T-helper 1 cell treated with Interleukin-12 subunit alpha and Interleukin-12 subunit beta and Interleukin-4 antibody, amounts not matched to agents 30 μg/mL and 1 μg/mL, for 36 hours (primary cell): ENCODE measurements around the gene GMPR2.
A peak's percentile ranks its signal among the peaks of the same experiment; 100 is the strongest.
"Not testable (repeated sequence)": the region's sequence is repeated elsewhere in the genome, so short reads cannot be mapped to it uniquely, and the experiment has no call there.

Experiments
- H3K27ac Mint-ChIP-seq: one replicate; pipeline ENCODE4 v1.8.0; 2021; ENCODE audit warnings: mild to moderate bottlenecking, mixed read lengths
- H3K27me3 Mint-ChIP-seq: one replicate; pipeline ENCODE4 v1.8.0; 2021; ENCODE audit warnings: low read depth, mixed read lengths
- H3K36me3 Mint-ChIP-seq: one replicate; pipeline ENCODE4 v1.8.0; 2021; ENCODE audit warnings: low read depth, mixed read lengths
- H3K4me1 Mint-ChIP-seq: one replicate; pipeline ENCODE4 v1.8.0; 2021; ENCODE audit warnings: low read depth, mixed read lengths
- H3K4me3 Mint-ChIP-seq: one replicate; pipeline ENCODE4 v1.8.0; 2021; ENCODE audit warnings: mild to moderate bottlenecking, moderate library complexity, mixed read lengths
- H3K9me3 Mint-ChIP-seq: one replicate; pipeline ENCODE4 v1.8.0; 2021; ENCODE audit warnings: mixed read lengths

The GMPR2 gene

DNA sequence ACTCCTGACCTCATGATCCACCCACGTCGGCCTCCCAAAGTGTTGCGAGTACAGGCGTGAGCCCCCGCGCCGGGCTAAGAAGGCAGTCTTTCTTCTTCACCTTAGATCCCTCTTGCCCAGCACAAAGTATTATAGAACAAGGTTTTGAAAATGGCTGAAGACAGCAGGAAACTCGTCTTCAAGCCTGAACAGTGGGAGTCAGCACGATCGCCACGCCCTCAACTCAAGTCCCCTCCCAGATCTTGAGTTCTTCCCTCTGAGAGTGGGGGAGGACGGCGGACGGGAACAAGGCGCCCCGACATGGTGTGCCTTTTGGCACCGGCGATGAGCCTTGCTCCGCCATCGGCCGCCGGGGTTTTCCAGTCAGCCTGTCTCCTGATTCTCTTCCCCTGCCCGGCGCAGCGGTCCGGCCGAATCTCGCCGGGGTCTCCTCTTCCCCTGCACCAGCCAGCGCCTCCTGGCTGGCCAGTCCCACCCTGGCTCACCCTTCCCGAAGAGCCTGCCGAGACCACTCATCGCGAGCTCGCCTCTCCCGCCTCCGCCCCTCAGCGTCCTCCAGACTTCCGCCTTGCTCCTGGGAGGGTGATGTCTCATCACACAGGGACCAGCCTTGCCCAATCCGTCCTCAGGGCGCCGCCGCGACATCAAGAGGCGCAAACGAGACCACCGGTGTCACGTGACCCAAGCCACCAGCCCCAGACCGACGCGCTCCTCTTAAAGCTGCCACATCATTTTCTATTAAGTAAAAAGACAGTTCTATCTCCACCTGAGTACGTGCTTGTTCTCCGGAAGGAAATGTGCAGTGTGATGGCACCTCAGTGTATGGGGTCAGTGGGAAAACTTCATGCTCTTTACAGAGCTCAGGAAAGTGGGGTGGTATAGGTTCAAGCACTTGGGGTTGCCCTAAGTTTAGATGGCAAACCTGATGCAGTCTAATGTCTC, 19.5 kb upstream of the GMPR2 start, which contains the start of gene CHMP4A:
CHMP4A (minus strand) TSS at position 565 of the 942 bp plus-strand sequence; CDS start at position 516, 49 bp downstream.
- H3K4me3 Mint-ChIP-seq, result peak within 1 kb of the TSS; percentile 96
- H3K4me1 Mint-ChIP-seq, result peaks cover 42% of the 10 kb centered on the region
- H3K36me3 Mint-ChIP-seq, result peaks cover 37% of the 10 kb centered on the region
- H3K27me3 Mint-ChIP-seq, result no peaks in the 10 kb centered on the region
- H3K27ac Mint-ChIP-seq, result peak within 1 kb of the TSS; percentile 99
- H3K9me3 Mint-ChIP-seq, result no peaks in the 10 kb centered on the region

DNA sequence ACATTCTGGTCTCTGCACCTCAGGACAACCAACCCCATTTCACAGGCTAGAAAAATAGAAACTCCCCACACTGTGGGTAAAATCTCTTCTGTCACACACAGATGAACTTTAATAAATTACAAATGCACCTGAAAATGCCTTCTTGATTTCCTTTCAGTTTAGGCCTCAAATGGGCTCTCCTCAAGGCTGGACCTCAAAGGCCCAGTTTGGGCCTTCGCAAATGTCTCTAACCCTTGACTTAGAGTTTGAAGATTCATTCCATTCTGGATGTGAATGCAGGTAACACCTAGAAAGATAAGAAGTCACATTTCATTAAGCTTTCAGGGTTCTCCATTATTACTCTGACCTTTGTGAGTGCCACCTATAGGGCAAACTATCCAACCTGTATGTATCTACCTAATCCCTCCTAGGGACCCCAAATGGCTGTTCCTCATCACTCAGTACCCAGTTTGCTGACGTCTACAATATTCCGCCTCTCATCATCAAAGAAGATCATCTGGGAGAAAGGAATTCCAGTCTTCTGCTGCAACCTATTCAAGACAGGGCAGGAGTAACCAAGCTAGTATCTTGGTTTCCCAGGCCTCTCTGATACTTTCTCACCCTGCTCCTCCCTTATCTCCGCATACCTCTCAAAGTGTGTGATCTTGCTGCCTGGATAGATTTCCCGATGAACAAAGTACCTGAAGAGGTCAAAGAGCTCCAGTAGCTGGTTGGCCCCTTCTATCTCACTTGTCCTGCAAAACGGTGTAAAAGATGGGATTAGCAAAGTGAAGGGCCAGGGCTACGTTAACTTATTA, 18.7 kb upstream of the GMPR2 start:
- Mint-ChIP-seq H3K4me1 (peaks cover 42% of the 10 kb centered on the region), H3K27me3 (no peaks in the 10 kb centered on the region), H3K9me3 (no peaks in the 10 kb centered on the region), H3K4me3 (peak overlapping the region; percentile 96), H3K27ac (peak overlapping the region; percentile 99), H3K36me3 (peaks cover 33% of the 10 kb centered on the region)

DNA sequence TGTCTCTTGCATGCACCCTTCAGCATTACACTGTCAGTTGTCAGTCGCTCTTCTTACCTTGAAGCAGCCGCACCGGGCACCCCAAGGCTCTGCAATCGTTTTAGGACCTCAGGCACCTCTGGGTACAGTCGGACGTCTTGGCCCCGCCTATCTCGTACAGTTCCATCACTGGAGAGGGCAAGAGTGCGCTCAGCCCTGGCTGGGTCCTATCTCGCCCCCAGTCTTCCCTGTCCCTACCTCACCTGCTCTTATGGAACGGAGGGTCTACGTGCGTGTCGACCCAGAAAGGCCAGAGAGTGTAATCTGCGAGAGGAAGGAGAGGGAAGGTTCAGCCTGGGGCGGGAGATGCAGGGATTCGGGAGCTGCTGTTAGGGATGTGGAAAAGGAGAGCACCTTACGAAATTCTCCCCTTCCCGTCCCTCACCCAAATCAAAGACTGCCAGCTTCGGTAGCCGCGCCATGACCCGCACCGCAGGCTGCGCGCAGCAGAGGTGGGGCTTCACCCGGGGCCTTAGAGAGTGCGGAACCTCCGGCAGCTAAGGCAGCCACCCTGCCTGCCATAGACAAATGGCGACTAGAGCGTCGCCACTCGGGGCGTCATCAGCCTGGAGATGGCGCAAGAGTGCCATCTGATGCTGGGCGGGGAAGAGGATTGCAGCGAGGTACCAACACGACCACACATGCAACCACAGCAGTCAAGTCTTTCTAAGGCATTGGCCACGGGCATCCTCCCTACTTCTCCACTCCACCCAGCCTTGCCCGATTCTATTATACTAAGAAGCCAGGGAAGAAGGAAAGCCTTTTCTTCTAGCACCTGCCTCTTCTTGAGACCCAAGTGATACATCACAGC, 17.0 kb upstream of the GMPR2 start, which contains the start of gene MDP1:
MDP1 (minus strand) TSS at position 572 of the 850 bp plus-strand sequence; CDS start at position 461, 111 bp downstream.
- H3K27me3 Mint-ChIP-seq, result no peaks in the 10 kb centered on the region
- no peaks in the 10 kb centered on the region for H3K9me3 Mint-ChIP-seq
- H3K27ac Mint-ChIP-seq, result peak within 1 kb of the TSS; percentile 99
- peak within 1 kb of the TSS; percentile 95 for H3K4me3 Mint-ChIP-seq
- peaks cover 40% of the 10 kb centered on the region for H3K4me1 Mint-ChIP-seq
- peaks cover 19% of the 10 kb centered on the region for H3K36me3 Mint-ChIP-seq

DNA sequence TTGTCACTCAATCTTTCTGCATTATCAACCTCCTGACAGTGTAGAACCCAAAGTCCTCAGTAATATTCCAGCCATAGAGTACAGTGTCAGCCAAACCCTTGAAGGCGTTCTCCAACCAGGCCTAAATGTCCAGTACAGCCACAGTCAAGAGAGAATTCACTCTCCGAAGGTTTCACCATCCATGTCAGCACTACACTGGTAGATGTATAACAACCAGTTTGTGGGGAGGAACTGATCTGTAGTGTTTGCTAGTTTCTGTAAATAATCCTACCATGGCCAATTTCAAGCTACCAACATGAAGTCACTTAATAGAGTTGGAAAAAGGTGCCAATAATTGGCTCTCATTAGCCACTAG, 16.4 kb upstream of the GMPR2 start:
- no peaks in the 10 kb centered on the region for H3K9me3 Mint-ChIP-seq
- peaks cover 17% of the 10 kb centered on the region for H3K36me3 Mint-ChIP-seq
- peaks cover 39% of the 10 kb centered on the region for H3K4me1 Mint-ChIP-seq
- H3K27me3 Mint-ChIP-seq, result no peaks in the 10 kb centered on the region
- H3K4me3 Mint-ChIP-seq, result peak overlapping the region; percentile 95
- H3K27ac Mint-ChIP-seq, result peak overlapping the region; percentile 99

DNA sequence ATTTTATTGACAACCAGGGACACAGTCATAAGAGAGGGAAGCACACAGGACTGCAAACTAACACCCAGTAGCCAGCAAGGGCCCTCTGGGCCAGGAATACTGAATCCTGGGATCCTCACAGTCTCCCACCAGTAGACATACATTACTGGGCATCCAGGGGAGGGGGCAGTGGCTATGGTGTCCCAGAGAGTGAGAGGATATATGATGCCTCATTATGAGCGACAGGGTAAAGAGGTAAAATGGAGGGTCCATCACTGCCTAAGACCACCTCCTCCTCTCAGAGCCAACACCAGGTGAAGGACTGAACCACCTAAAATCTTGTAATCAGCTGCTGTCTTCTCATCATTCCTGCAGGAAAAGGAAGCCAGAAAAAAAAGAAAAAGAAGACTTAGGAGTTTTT, 15.9 kb upstream of the GMPR2 start:
- not testable (repeated sequence) for H3K27me3 Mint-ChIP-seq, H3K4me3 Mint-ChIP-seq, H3K9me3 Mint-ChIP-seq
- Mint-ChIP-seq H3K36me3 (peaks cover 12% of the 10 kb centered on the region), H3K27ac (peak overlapping the region; percentile 39), H3K4me1 (peaks cover 35% of the 10 kb centered on the region)

DNA sequence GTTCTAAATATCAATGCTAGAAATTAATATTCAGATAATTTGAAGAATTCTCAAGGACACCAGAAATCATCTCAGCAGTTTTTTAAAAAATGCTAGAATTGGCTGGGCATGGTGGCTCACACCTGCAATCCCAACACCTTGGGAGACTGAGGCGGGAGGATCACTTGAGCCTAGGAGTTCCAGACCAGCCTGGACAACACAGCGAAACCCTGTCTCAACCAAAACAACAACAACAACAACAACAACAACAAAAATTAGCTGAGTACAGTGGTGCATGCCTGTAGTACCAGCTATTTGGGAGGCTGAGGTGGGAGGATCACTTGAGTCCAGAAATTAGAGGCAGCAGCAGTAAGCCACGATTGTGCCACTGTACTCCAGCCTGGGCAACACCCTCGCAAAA, 13.6 kb upstream of the GMPR2 start:
- Mint-ChIP-seq H3K4me1 (peaks cover 24% of the 10 kb centered on the region), H3K9me3 (no peaks in the 10 kb centered on the region), H3K27ac (no peak overlapping the region), H3K27me3 (no peaks in the 10 kb centered on the region), H3K4me3 (no peak overlapping the region), H3K36me3 (peaks cover 7% of the 10 kb centered on the region)

DNA sequence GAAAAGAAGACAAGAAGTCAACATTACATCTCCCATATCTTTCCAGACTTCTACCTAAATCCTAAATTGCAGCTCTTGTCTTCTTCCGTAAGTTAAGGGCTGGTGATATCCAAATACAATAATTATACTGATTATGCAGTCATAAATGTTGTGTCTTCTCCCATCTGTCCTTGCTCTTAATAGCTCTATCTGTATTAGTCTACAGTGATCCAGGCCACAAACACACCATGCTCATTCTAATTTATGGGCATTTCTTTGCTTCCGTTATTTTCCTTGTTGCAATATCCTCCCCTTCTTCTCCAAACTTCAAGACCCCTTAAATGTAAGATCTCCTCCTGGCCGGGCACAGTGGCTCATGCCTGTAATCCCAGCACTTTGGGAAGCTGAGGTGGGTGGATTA, 13.2 kb upstream of the GMPR2 start:
- Mint-ChIP-seq H3K4me1 (peaks cover 21% of the 10 kb centered on the region), H3K27ac (no peak overlapping the region), H3K9me3 (no peaks in the 10 kb centered on the region), H3K36me3 (peaks cover 9% of the 10 kb centered on the region), H3K27me3 (no peaks in the 10 kb centered on the region), H3K4me3 (no peak overlapping the region)

DNA sequence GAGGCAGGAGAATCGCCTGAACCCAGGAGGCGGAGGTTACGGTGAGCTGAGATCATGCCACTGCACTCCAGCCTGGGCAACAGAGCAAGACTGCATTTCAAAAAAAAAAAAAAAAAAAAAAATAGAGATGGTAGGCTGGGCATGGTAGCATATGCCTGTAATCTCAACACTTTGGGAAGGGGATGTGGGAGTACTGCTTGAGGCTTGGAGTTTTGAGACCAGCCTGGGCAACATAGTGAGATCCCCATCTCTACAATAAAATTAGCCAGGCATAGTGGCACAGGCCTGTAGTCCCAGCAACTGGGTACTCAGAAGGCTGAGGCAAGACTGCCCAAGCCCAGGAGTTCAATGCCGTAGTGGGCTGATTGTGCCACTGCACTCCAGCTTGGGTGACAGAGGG, 9.7 kb upstream of the GMPR2 start:
- H3K4me1 Mint-ChIP-seq, result peaks cover 11% of the 10 kb centered on the region
- H3K27ac Mint-ChIP-seq, H3K4me3 Mint-ChIP-seq, H3K9me3 Mint-ChIP-seq, H3K27me3 Mint-ChIP-seq: not testable (repeated sequence)
- peaks cover 11% of the 10 kb centered on the region for H3K36me3 Mint-ChIP-seq

DNA sequence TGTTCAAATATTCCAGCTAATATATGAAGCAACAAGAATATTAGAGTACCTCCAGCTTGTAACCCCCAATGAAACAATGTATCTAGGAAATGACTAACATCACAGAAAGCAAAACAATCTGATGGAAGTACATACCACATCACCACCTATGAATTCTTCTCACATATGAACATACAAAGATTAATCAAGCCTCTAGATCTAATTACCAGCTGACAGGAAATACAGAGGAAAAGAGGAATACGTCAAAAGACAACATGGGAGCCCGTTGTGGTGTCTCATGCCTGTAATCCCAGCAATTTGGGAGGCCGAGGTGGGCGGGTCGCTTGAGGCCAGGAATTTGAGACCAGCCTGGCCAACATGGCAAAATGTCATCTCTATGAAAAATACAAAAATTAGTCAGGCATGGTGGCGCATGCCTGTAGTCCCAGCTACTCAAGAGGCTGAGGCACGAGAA, 8.1 kb upstream of the GMPR2 start:
- no peak overlapping the region for H3K27ac Mint-ChIP-seq
- peaks cover 13% of the 10 kb centered on the region for H3K4me1 Mint-ChIP-seq
- peaks cover 10% of the 10 kb centered on the region for H3K36me3 Mint-ChIP-seq
- no peak overlapping the region for H3K4me3 Mint-ChIP-seq
- H3K27me3 Mint-ChIP-seq, result no peaks in the 10 kb centered on the region
- no peaks in the 10 kb centered on the region for H3K9me3 Mint-ChIP-seq

DNA sequence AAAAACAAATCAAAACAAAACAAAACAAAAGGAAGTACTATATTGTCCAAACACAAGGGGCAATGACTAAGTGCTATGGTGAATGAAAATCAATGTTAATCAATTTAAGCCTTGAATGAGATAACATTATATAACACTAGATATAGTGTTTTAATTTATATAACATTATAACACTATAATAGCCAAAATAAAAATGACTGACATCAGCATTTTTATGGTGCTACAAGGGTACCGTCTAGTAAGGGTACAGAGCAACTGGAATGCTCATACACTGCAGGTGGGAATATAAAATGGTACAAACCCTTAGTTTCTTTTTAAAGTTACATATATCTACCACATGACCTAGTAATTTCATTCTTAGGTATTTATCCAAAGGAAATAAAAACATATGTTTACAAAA, 6.3 kb upstream of the GMPR2 start:
- Mint-ChIP-seq H3K4me3 (no peak overlapping the region), H3K27me3 (no peaks in the 10 kb centered on the region), H3K9me3 (no peaks in the 10 kb centered on the region), H3K27ac (no peak overlapping the region), H3K36me3 (peaks cover 10% of the 10 kb centered on the region), H3K4me1 (peaks cover 17% of the 10 kb centered on the region)

DNA sequence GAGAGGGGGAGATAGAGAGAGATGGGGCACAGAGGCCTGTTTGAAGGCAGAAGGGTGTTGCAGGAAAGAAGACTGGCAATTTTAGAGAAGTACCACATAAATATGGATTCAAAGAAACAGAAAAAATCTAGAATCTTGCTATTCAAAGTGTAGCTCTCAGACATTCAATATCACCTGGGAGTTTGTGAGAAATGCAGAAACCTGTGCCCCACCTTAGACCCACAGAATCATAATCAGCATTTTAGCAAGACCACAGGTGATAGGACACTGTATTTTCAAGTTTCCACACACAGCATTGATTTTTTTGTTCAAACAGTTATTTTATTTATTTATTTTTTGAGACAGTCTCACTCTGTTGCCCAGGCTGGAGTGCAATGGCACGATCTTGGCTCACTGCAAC, 3.8 kb upstream of the GMPR2 start:
- Mint-ChIP-seq H3K9me3 (no peaks in the 10 kb centered on the region), H3K27ac (no peak overlapping the region), H3K36me3 (peaks cover 12% of the 10 kb centered on the region), H3K4me1 (peaks cover 25% of the 10 kb centered on the region), H3K4me3 (no peak overlapping the region), H3K27me3 (no peaks in the 10 kb centered on the region)

DNA sequence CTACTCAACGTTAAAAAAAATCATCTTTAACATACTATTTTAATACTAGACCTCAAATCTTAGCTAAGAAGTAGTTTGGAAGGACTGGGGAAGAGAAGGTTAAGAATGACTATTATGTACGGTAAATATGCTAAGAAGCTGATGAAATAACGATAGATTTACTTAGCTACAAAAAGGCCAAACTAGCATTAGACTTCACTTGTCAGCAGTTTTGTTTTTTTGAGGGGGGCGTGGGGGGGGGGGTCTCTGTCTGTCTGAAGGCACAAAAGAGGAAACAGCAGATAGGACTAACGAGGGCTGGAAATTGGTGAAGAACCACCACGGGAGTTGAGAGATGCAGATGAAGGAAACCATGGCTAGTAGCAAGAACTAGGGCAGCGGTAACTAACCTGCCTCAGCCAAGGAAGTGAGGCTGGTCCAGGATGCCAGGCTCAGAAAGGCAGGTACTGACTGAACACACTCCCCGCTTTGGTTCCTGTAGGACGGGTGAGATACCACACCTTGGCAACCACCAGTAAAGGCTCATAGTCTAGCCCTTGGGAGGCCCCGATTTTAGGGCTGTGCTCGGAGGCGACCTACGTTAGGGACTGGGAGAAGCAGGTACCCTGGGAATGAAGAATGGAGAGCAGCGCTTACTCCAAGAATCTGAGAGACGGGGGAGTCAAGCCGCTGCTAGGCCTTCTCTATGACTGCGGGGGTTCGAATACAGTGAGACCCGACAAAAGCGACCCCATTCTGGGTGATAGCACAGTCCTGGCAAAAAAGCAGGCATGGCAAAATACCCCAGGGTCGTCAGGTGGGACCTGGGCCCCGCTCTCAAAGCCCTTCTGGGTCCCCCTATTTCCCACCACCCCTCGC, 1.2 kb upstream of the GMPR2 start:
- H3K36me3 Mint-ChIP-seq, result peaks cover 25% of the 10 kb centered on the region
- no peaks in the 10 kb centered on the region for H3K27me3 Mint-ChIP-seq
- H3K27ac Mint-ChIP-seq, result peak overlapping the region; percentile 91
- peak overlapping the region; percentile 97 for H3K4me3 Mint-ChIP-seq
- H3K9me3 Mint-ChIP-seq, result no peaks in the 10 kb centered on the region
- peaks cover 37% of the 10 kb centered on the region for H3K4me1 Mint-ChIP-seq

DNA sequence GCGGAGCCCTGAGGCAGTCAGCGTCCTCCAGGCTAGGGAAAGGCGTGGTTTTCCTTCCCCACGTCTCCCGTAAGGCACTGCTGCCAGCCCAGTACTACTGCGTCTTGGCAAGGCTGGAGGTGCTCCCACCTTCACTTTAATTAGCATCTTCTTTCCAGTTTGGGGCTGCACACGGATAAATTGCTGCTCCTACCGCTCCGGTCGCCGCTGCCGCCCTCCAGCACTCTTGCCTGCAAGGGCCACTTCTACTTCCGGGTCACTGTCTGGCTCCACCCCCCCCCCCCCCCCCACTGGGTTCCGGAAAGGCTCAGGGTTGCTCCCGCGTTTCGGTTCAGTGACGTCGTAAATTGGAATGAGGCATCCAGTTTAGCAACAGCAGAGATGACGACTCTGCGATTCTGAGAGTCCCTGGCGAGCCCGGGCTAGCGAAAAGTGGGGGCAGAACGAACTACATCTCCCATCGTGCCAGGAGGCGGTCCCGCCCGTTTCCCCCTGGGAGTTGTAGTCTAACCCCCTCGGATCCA, 546 bp upstream of the GMPR2 start, which contains the start of gene NEDD8:
NEDD8 (minus strand) TSS at position 247 of the 524 bp plus-strand sequence; CDS start at position 147, 100 bp downstream.
- Mint-ChIP-seq H3K9me3 (no peaks in the 10 kb centered on the region), H3K4me1 (peaks cover 39% of the 10 kb centered on the region), H3K27me3 (no peaks in the 10 kb centered on the region), H3K27ac (peak within 1 kb of the TSS; percentile 91), H3K36me3 (peaks cover 30% of the 10 kb centered on the region), H3K4me3 (peak within 1 kb of the TSS; percentile 97)
